GM11168 (cell line): ENCODE data around the gene SEC14L1.

Experiments used
- in situ Hi-C: fragments of 300-500 bp; cut with MboI; formaldehyde crosslinking; loops from one replicate; pipeline ENCODE4 v1.12.0; 2022; ENCODE audit warnings: low sequenced_read_pairs; ENCODE audit not compliant: unreplicated experiment

SEC14L1 gene

GRCh38 chr17:77210946-77211541, 70.3 kb downstream of the SEC14L1 start:
- in situ Hi-C loops = no loop called here

GRCh38 chr17:77211681-77212080, 70.9 kb downstream of the SEC14L1 start:
- in situ Hi-C loops = no loop called here

- in situ Hi-C loops = no loop called here
These were observed 71.5 kb downstream of the SEC14L1 start for GRCh38 chr17:77212081-77212832.

- in situ Hi-C loops = no loop called here
These were observed 72.3 kb downstream of the SEC14L1 start for GRCh38 chr17:77212833-77213777.

GRCh38 chr17:77213778-77214132, 73.0 kb downstream of the SEC14L1 start:
- in situ Hi-C loops = no loop called here

GRCh38 chr17:77214328-77214727, 73.6 kb downstream of the SEC14L1 start:
- in situ Hi-C loops = no loop called here

- in situ Hi-C loops = no loop called here
These were observed 74.0 kb downstream of the SEC14L1 start for GRCh38 chr17:77214743-77215142.

GRCh38 chr17:77215281-77215680, 74.5 kb downstream of the SEC14L1 start:
- in situ Hi-C loops = no loop called here

GRCh38 chr17:77216486-77216885, 75.7 kb downstream of the SEC14L1 start:
- in situ Hi-C loops = no loop called here

- in situ Hi-C loops = no loop called here
These were observed 76.4 kb downstream of the SEC14L1 start for GRCh38 chr17:77217123-77217522.

GRCh38 chr17:77217566-77217965, 76.8 kb downstream of the SEC14L1 start:
- in situ Hi-C loops = no loop called here

- in situ Hi-C loops = no loop called here
These were observed 78.1 kb downstream of the SEC14L1 start for GRCh38 chr17:77218902-77219301.

- in situ Hi-C loops = no loop called here
These were observed 81.6 kb downstream of the SEC14L1 start for GRCh38 chr17:77222356-77222755.

GRCh38 chr17:77223642-77224420, 83.1 kb downstream of the SEC14L1 start:
- in situ Hi-C loops = no loop called here

GRCh38 chr17:77225265-77225664, 84.5 kb downstream of the SEC14L1 start:
- in situ Hi-C loops = no loop called here

- in situ Hi-C loops = no loop called here
These were observed 86.9 kb downstream of the SEC14L1 start for GRCh38 chr17:77227461-77228240.

GRCh38 chr17:77228241-77228752, 87.5 kb downstream of the SEC14L1 start:
- in situ Hi-C loops = no loop called here

GRCh38 chr17:77228816-77229215, 88.0 kb downstream of the SEC14L1 start:
- in situ Hi-C loops = no loop called here

GRCh38 chr17:77229786-77230435, 89.1 kb downstream of the SEC14L1 start:
- in situ Hi-C loops = no loop called here
